RWPE2 (cell line): ENCODE measurements around the gene IFNG.
"Not testable (repeated sequence)": the region's sequence is repeated elsewhere in the genome, so short reads cannot be mapped to it uniquely, and the experiment has no call there.

Source experiments
- ATAC-seq: fragments of 200-7000 bp; cut with Tn5 transposase; 3 replicates; pipeline ENCODE4 v1.9.1; 2021; ENCODE audit warnings: low read depth
- DNase-seq: peaks from one replicate; pipeline ENCODE4 v3.0.0-alpha.2; 2020; ENCODE audit warnings: low spot score
- H3K27ac ChIP-seq: fragments of 450-650 bp; 2 replicates; pipeline ENCODE4 v1.5.1; 2017; ENCODE audit warnings: mild to moderate bottlenecking; ENCODE audit not compliant: poor library complexity, severe bottlenecking
- H3K27me3 ChIP-seq: fragments of 250-450 bp; sonication (Bioruptor Pico); 2 replicates; pipeline ENCODE4 v1.5.1; 2021; ENCODE audit warnings: mild to moderate bottlenecking, moderate library complexity; ENCODE audit not compliant: insufficient read depth, poor library complexity, severe bottlenecking
- H3K36me3 ChIP-seq: fragments of 250-450 bp; sonication (Bioruptor Pico); 2 replicates; pipeline ENCODE4 v1.5.1; 2020; ENCODE audit warnings: low read depth, mild to moderate bottlenecking, moderate library complexity
- H3K4me1 ChIP-seq: fragments of 250-450 bp; sonication (Bioruptor Pico); 2 replicates; pipeline ENCODE4 v1.5.1; 2021; ENCODE audit warnings: mild to moderate bottlenecking, moderate library complexity; ENCODE audit not compliant: insufficient read depth, poor library complexity, severe bottlenecking
- H3K4me3 ChIP-seq: fragments of 250-450 bp; sonication (Bioruptor Pico); 2 replicates; pipeline ENCODE4 v1.5.1; 2021; ENCODE audit warnings: mild to moderate bottlenecking, moderate library complexity; ENCODE audit not compliant: severe bottlenecking
- H3K9me3 ChIP-seq: fragments of 250-450 bp; sonication (Bioruptor Pico); 2 replicates; pipeline ENCODE4 v1.5.1; 2021; ENCODE audit warnings: mild to moderate bottlenecking, moderate library complexity; ENCODE audit not compliant: severe bottlenecking
- TF ChIP-seq, protein P1 (sequence below): fragments of 450-650 bp; IDR thresholded peaks from one replicate; pipeline ENCODE4 v1.5.1; 2017; ENCODE audit warnings: mild to moderate bottlenecking, moderate library complexity; ENCODE audit not compliant: poor library complexity, severe bottlenecking

Gene IFNG

DNA sequence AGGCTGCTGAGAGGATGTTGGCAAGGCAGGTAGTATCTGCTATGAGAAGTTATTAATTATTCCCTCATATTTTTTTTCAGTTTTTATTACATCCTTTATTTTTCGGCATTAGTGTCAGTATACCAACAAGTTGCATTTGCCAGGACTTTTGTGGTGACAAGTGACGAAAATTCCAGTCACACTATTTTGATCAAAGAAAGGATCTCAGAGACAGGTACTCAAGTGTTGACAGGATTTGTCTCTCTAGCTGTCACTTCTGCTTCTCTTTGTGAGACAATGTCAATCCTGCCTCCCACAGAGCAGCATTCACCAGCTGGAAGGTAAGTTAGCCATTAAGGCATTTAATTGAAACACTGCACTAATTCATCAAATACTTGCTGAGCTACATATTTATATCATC is 18.0 kb upstream of the IFNG start:
- ATAC-seq: no peak
- H3K36me3 ChIP-seq: no peaks in the 10 kb centered on the region
- TF ChIP-seq, protein P1, sequence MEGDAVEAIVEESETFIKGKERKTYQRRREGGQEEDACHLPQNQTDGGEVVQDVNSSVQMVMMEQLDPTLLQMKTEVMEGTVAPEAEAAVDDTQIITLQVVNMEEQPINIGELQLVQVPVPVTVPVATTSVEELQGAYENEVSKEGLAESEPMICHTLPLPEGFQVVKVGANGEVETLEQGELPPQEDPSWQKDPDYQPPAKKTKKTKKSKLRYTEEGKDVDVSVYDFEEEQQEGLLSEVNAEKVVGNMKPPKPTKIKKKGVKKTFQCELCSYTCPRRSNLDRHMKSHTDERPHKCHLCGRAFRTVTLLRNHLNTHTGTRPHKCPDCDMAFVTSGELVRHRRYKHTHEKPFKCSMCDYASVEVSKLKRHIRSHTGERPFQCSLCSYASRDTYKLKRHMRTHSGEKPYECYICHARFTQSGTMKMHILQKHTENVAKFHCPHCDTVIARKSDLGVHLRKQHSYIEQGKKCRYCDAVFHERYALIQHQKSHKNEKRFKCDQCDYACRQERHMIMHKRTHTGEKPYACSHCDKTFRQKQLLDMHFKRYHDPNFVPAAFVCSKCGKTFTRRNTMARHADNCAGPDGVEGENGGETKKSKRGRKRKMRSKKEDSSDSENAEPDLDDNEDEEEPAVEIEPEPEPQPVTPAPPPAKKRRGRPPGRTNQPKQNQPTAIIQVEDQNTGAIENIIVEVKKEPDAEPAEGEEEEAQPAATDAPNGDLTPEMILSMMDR: no peak
- no peaks in the 10 kb centered on the region for H3K4me1 ChIP-seq
- no peak for DNase-seq
- no peaks in the 10 kb centered on the region for H3K27me3 ChIP-seq
- no peaks in the 10 kb centered on the region for H3K9me3 ChIP-seq
- no peak overlapping the region for H3K27ac ChIP-seq
- no peak overlapping the region for H3K4me3 ChIP-seq

DNA sequence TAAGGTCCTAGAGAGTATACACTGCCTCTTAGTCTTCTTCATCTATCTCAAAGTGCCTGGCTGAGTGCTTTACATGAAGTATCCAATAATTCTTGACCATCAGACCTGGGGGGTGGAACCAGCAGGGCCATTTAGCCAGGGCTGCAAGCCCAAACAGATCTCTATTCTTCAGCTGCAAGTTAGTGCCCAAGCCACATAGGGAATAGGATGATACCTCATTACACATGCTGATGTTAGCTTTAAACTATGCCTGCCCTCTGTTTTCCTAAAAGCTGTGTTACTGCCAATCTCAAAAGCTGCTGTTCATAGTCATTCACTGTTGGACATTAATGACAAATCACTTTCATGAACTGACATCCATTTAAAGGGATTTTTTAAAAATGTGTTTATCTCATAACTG is 16.7 kb upstream of the IFNG start:
- no peak for DNase-seq
- no peak for ATAC-seq
- no peaks in the 10 kb centered on the region for H3K27me3 ChIP-seq
- no peaks in the 10 kb centered on the region for H3K36me3 ChIP-seq
- TF ChIP-seq, protein P1: no peak
- no peaks in the 10 kb centered on the region for H3K9me3 ChIP-seq
- no peaks in the 10 kb centered on the region for H3K4me1 ChIP-seq
- no peak overlapping the region for H3K4me3 ChIP-seq
- no peak overlapping the region for H3K27ac ChIP-seq

DNA sequence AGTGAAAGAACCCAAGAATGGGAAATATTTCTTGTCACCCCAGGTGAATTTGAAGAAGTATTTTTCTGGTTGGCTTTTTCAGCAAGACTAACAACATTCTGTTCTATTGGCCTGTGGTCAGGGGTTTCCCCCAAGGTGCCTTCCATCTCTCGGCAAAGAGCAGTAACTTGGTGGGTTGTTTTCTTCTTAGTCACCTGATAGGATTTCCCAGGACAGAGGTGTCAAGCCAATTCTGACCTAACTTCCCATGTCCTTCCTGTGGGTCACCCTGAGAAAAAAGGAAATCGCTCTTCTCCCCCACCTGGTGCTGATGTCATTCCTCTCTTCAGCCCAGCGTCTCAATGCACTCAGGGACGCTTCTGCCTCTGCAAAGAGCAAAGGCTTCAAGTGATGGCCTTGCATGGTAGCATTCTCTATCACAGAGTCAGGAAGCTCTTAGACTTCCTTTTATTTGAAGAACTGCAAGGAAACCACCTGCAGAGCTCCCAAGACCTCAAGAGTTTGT is 16.1 kb upstream of the IFNG start:
- Histone ChIP-seq H3K4me3 (no peak overlapping the region), H3K4me1 (no peaks in the 10 kb centered on the region), H3K36me3 (no peaks in the 10 kb centered on the region), H3K9me3 (no peaks in the 10 kb centered on the region), H3K27ac (no peak overlapping the region), H3K27me3 (no peaks in the 10 kb centered on the region)
- DNase-seq: no peak
- TF ChIP-seq, protein P1: no peak
- no peak for ATAC-seq

DNA sequence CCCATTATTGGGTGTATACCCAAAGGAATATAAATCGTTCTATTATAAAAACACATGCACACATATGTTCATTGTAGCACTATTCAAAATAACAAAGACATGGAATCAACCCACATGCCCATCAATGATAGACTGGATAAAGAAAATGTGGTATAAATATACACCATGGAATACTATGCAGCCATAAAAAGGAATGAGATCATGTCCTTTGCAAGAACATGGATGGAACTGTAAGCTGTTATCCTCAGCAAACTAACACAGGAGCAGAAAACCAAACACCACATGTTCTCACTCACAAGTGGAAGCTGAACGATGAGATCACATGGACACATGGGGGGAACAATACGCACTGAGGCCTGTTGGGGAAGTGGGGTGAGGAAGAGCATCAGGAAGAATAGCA is 15.2 kb upstream of the IFNG start:
- not testable (repeated sequence) for H3K27ac ChIP-seq, H3K27me3 ChIP-seq, ATAC-seq, H3K4me3 ChIP-seq, H3K9me3 ChIP-seq, H3K4me1 ChIP-seq, H3K36me3 ChIP-seq, DNase-seq

- Histone ChIP-seq H3K9me3 (no peaks in the 10 kb centered on the region), H3K4me3 (no peak overlapping the region), H3K4me1 (no peaks in the 10 kb centered on the region), H3K27me3 (no peaks in the 10 kb centered on the region), H3K27ac (no peak overlapping the region), H3K36me3 (no peaks in the 10 kb centered on the region)
- TF ChIP-seq, protein P1: no peak
- DNase-seq (no peak), ATAC-seq (no peak)
Measured at GRCh38 chr12:68173792-68174191, 14.3 kb upstream of the IFNG start.
